GM19240 (cell line): Measurements from ENCODE around the gene CENPE.

Experiments
- DNase-seq: peaks from one replicate; pipeline ENCODE4 v3.0.0; 2011; ENCODE audit warnings: low spot score; ENCODE audit not compliant: insufficient read length

Gene CENPE

DNA sequence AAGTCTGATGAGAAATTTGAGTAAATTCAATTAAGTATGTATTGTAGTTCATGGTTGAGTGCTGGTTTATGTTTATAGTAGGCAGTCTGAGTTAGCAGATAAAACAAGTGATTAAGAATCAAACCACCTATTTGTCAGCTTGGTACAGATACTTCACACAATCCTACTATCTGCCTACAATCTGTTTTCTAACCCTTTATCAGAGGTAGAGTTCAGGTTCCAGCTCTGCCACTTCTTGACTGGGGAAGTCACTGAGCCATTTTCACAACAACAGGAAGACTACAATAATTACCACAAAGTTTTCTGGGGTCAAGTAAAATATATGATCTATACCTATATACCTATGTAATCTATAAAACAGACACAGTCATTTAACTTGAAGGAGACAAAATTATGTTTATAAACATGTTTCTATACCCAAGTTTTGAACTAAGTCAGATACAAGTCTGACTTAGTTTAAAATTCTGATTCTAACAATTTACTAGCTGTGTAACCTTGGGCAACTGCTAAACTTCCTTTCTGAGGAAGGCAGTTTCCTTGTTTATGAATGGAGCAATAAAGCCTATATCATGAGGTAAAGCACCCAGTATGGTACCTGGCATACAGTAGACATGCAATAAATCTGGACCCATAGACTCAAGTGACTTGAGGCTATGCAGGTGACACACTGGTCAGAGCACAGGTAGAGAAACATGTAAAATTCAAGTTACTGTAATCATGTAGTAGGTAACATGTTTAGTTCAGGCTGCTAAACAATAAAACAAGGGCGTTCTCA is 61.3 kb downstream of the CENPE start:
- DNase-seq = no peak

DNA sequence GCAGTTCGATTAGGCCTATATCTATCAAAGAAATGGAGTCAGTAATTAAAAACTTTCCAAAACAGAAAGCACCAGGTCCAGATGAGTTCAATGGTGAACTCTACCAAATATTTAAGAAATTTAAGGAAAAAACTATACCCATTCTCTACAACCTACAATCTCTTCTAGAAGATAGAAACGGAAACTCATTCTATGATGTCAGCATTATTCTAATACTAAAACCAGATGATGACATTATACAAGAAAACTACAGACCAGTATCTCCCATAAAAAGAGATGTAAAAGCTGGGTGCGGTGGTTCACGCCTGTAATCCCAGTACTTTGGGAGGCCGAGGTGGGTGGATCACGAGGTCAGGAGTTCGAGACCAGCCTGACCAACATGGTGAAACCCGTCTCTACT is 69.0 kb downstream of the CENPE start:
- no peak for DNase-seq

GRCh38 chr4:103126126-103126525 is 72.0 kb downstream of the CENPE start:
- DNase-seq = no peak

GRCh38 chr4:103123114-103123513 is 75.0 kb downstream of the CENPE start:
- DNase-seq = no peak

DNA sequence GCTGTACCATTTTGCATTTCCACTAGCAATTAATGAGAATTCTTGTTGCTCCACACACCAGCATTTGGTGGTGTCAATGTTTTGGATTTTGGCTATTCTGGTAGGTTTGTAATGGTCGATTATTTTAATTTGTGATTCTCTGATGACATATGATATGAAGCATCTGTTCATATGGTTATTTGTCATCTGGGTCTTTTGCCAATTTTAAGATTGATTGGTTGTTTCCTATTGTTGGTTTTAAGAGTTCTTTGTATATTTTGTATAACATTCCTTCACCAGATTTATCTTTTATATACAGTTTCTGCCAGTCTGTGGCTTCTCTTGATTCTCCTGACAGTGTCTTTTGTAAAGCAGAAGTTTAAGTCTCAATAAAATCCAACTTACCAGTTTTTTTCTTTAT is 80.0 kb downstream of the CENPE start:
- DNase-seq = no peak

GRCh38 chr4:103111598-103111997 is 86.5 kb downstream of the CENPE start:
- DNase-seq = no peak

DNA sequence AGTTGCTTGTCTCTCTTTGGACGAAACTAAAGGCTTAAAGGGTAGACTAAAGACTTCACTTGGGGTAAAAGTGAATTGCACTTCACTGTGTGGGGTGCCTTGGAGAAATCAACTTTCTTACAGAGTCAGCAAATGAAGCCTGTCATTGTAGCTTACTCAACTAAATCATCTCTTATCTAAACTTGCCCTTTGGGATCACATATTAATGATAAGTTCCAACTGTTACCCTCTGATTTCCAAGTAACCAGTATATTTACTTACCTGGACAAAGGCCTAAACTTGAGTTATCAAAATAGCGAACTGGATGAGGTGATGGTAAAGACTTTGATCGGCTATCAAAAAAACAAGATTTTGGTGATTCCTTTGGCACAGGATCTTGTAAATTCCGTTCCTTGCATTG is 89.6 kb downstream of the CENPE start:
- no peak for DNase-seq

GRCh38 chr4:103105558-103106356 is 92.4 kb downstream of the CENPE start:
- DNase-seq = no peak

DNA sequence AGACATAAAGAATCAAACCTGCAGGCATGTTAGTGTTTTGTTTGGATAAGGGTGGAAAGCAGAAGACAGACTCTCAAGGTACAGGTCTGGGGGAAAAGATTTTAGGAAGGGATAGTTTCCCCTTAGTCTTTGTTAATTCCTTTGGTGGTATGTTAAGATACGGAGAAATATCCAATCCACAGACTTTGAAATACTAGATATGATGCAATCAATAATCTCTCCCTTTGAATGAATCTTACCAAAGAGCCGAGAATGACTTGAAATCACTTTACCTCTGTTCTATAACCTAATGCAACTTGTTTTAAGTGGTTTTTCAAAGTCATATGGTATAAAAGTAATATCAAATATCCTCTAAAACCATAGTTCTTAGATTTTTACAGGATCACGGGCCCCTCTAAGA is 93.3 kb downstream of the CENPE start:
- no peak for DNase-seq

DNA sequence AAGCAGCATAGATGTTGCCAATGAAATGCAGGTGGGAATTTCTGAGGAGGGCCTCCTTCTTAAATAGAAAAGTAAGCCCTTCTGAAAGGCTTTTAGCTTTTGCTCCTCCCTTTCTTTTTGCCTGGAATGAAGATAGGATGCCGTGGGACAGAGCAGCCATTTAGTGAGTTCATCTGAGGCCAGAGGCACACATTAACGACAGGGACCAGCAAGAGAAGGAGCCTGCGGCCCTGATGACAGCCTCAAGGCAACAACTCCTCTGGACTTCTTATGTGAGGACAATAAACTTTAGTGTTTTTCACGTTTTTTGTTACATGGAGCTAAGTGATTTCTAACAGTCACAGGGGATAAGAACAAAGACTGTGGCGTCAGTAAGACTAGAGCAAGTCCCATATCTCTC is 97.5 kb downstream of the CENPE start:
- no peak for DNase-seq

GRCh38 chr4:103099691-103100392 is 98.3 kb downstream of the CENPE start, which contains the start of gene BDH2:
BDH2 (minus strand) TSS chr4:103099834; CDS start chr4:103096254, 3,580 bp downstream.
- peak; percentile 43 for DNase-seq

- DNase-seq = no peak
Measured at GRCh38 chr4:103098756-103099440, 99.2 kb downstream of the CENPE start.

GRCh38 chr4:103098341-103098740 is 99.8 kb downstream of the CENPE start:
- DNase-seq = no peak

DNA sequence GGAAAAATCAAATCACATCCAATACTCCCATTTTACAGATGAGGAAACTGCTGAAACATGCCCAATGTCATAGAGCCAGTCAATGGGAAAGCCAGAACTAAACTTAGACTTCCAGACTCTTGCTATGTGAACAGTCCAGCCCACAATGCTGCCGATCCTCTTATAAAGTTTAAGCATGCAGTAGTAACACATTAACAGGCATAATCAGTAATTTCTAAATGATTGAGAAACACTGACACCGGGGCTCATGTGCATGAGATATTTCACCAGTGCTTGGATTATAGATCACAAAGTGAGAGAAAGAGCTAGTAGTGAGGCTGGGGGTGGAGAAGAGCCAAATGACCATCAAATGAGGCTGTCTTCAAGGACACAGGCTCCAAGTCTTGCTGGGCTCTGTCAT is 101.0 kb downstream of the CENPE start:
- DNase-seq = no peak

- DNase-seq = no peak
Measured at GRCh38 chr4:103095080-103095479, 103.1 kb downstream of the CENPE start.

- no peak for DNase-seq
Measured at GRCh38 chr4:103092245-103092644, 105.9 kb downstream of the CENPE start.

DNA sequence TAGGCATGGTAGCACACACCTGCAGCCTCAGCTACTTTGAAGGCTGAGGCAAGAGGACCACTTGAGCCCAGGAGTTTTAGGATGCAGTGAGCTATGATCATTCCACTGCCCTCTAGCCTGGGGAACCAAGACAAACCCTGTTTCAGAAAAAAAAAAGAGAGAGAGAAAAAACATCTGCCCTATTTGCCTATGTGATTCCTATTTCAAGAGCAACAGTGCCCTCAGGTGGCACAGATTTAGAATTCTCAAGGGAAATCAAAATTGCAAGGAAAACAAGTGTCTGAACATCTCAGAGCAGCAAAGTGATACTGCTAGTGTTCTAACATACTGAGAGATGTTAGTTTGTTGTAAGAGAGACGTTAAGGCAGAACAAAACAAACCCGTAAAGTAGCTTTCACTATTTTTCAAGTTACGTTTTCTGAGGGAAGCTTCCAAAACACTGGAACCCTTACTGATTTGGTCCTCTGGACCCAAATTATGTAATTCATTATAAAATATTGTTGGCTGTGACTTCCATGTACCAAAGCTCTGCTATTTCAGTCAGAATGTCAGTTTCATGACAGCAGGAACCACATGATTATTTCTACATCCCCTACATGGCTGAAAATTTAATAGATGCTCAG is 106.4 kb downstream of the CENPE start:
- no peak for DNase-seq

- DNase-seq = no peak
Measured at GRCh38 chr4:103089481-103089880, 108.7 kb downstream of the CENPE start.

DNA sequence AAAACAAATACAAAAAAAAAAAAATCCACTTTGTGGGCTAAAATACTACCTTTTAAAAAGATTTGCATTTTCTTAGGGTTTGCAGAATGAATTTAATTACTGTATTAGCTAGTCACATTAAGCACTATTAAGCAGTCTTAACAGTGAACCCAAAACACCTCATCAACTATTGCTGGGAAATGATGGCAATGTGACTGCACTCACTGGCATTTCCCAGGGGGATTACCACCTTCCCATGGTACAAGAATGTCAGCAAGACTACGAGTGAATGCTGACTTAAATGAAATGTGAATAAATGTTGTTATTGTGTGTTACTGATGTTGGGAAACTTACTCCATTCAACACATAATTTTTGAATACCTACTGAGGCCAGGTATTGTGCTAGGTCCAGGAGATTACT is 111.6 kb downstream of the CENPE start:
- DNase-seq = no peak

DNA sequence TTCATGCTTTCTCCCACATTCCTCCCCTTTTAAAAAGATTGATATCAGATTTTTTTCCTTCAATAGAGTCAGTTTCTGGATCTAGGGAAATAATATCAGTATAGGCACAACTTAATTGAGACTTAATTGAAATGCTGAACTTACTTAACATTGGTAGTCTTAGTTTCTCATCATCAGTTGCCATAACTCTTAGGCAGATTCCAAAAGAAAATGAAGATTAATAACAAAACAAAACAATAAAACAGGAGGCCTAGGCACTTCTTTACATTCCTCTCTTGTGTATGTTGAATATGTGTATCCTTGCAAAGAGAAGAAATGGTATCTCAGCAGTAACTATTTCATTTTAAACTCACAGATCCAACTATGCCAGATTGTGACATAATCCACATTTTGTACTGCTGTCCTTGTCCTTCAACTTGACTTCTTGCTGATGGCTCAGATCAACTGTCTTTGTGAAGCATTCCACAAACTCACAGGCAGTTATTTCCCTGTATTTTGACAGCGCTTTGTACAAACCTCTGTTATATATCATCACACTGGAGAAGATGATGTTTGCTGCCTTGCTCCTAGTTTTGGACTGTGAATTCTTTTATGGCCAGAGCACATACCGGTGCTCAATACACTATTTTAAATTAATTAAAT is 112.5 kb downstream of the CENPE start:
- DNase-seq = no peak

DNA sequence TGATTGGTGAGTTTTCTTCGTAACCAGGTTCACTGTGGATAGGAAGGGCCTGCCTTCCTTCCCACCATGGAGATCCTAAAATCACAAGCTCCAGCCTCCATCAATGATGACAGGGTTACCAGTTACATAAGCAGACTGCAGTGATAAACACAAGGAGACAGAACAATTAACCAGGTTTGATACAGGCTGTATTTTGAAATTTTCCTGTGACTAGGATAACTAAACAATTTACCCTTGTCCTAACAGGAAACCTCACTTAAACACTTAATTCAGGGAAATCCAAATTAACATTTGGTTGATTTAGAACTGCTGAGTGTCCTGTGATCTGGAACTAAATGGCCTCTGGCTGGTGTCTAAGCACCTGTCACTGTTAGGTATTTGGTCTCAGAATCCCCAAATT is 118.5 kb downstream of the CENPE start:
- DNase-seq = no peak
